Measurements from ENCODE around the gene SRBD1.

- TF ChIP-seq KDM5A (IDR thresholded peaks at IDR 0.05; ENCODE audit: low read length) (no peak), POLR2A (IDR thresholded peaks at IDR 0.05; ENCODE audit: control extremely low read depth in 1 of 2, low read depth in 2 of 2, low read length in 2 of 2) (no peak), MAX (IDR thresholded peaks at IDR 0.05) (no peak), CTCF (IDR thresholded peaks at IDR 0.05; ENCODE audit: control extremely low read depth in 1 of 3, insufficient read depth in 1 of 3, low read depth in 1 of 3, low read length in 3 of 3) (no peak), JUN (IDR thresholded peaks at IDR 0.05; ENCODE audit: low read depth, low read length) (no peak), CEBPB (IDR thresholded peaks at IDR 0.05; ENCODE audit: low read depth, low read length) (no peak), POLR2AphosphoS5 (IDR thresholded peaks at IDR 0.05; ENCODE audit: low read depth, low read length) (no peak), KDM1A (IDR thresholded peaks at IDR 0.05; ENCODE audit: borderline replicate concordance, low read length) (no peak), RAD21 (IDR thresholded peaks at IDR 0.05 in 1 of 2, conservative IDR thresholded peaks at IDR 0.05 in 1 of 2; ENCODE audit: low read depth in 2 of 2, low read length in 2 of 2) (no peak), CREB1 (IDR thresholded peaks at IDR 0.05) (no peak), GABPA (IDR thresholded peaks at IDR 0.05; ENCODE audit: borderline replicate concordance, insufficient read depth, low read length) (no peak)
Measured at GRCh38 chr2:45554073-45554741, 56.9 kb downstream of the SRBD1 start.

All from H1 (cell line).